OCI-LY3 (cell line): ENCODE data around the gene TNS3.

Experiments used
- H2AFZ ChIP-seq: fragments of 200-600, 300-600 bp; shearing (Covaris generic); 2 replicates; pipeline ENCODE4 v1.6.0; 2014; ENCODE audit warnings: antibody characterized with exemption, low read depth, low read length
- H3K27ac ChIP-seq: fragments of 200-600, 300-600 bp; sonication (generic); 2 replicates; pipeline ENCODE4 v1.5.1; 2014; ENCODE audit warnings: mild to moderate bottlenecking, low read length, moderate library complexity, mixed read lengths
- H3K27me3 ChIP-seq: fragments of 200-600, 300-600 bp; sonication (generic); 2 replicates; pipeline ENCODE4 v1.6.1; 2014; ENCODE audit warnings: low read depth, low read length, mixed read lengths
- H3K36me3 ChIP-seq: fragments of 200-600, 300-600 bp; sonication (generic); replicated peaks from 2 replicates; pipeline ENCODE3; 2014; ENCODE audit warnings: low read depth, low read length, mixed read lengths
- H3K4me1 ChIP-seq: fragments of 300-600, 200-600 bp; sonication (generic); 2 replicates; pipeline ENCODE4 v1.6.1; 2014; ENCODE audit warnings: low read length, mixed read lengths
- H3K4me2 ChIP-seq: fragments of 200-600, 300-600 bp; sonication (generic); 2 replicates; pipeline ENCODE4 v1.6.1; 2014; ENCODE audit warnings: low read length, mixed read lengths
- H3K4me3 ChIP-seq: fragments of 300-600, 200-600 bp; sonication (generic); 2 replicates; pipeline ENCODE4 v1.5.1; 2014; ENCODE audit warnings: antibody characterized with exemption, mild to moderate bottlenecking, low read length, moderate library complexity
- H3K79me2 ChIP-seq: fragments of 300-600, 200-600 bp; shearing (Covaris generic); 2 replicates; pipeline ENCODE4 v1.6.1; 2014; ENCODE audit warnings: mild to moderate bottlenecking, low read length, mixed read lengths
- H3K9ac ChIP-seq: fragments of 300-600, 200-600 bp; shearing (Covaris generic); 2 replicates; pipeline ENCODE4 v1.6.0; 2014; ENCODE audit warnings: mild to moderate bottlenecking, low read length, moderate library complexity
- H3K9me3 ChIP-seq: fragments of 200-600, 300-600 bp; shearing (Covaris generic); 2 replicates; pipeline ENCODE4 v1.6.1; 2014; ENCODE audit warnings: low read length, mixed read lengths; ENCODE audit not compliant: insufficient read depth
- H4K20me1 ChIP-seq: fragments of 200-600, 300-600 bp; sonication (generic); 2 replicates; pipeline ENCODE4 v1.6.1; 2016; ENCODE audit warnings: low read length, mixed read lengths; ENCODE audit not compliant: insufficient read depth
- CTCF ChIP-seq: fragments of 200-600, 300-600 bp; sonication (generic); IDR thresholded peaks from 2 replicates; pipeline ENCODE4 v1.5.1; 2014; ENCODE audit warnings: antibody characterized with exemption, low read length, low read depth
- EZH2phosphoT487 ChIP-seq: fragments of 200-600 bp; shearing (Covaris generic); IDR thresholded peaks from 2 replicates; pipeline ENCODE4 v1.6.1; 2018; ENCODE audit warnings: antibody characterized with exemption, mixed run types, low read depth

The TNS3 gene

GRCh38 chr7:47601881-47602249, 20.0 kb upstream of the TNS3 start:
- TF ChIP-seq CTCF (no peak), EZH2phosphoT487 (no peak)
- Histone ChIP-seq H3K4me2 (peak overlapping the region; percentile 78), H3K27ac (peak overlapping the region; percentile 40; the same call in 1 of the 2 replicates), H3K9ac (no peak overlapping the region), H3K9me3 (peaks cover 5% of the 10 kb centered on the region; the same call in 1 of the 2 replicates), H3K79me2 (no peaks in the 10 kb centered on the region), H4K20me1 (no peaks in the 10 kb centered on the region), H3K4me1 (peaks cover 25% of the 10 kb centered on the region), H3K36me3 (no peaks in the 10 kb centered on the region), H3K4me3 (0 out of 2 replicates have a peak overlapping the region, but pooled peaks have one; percentile 37), H2AFZ (peak overlapping the region; percentile 33; the same call in 1 of the 2 replicates), H3K27me3 (no peaks in the 10 kb centered on the region)

GRCh38 chr7:47601119-47601880, 19.4 kb upstream of the TNS3 start:
- Histone ChIP-seq H3K27me3 (no peaks in the 10 kb centered on the region), H3K4me2 (peak overlapping the region; percentile 78), H2AFZ (peak overlapping the region; percentile 53; the same call in 1 of the 2 replicates), H3K79me2 (no peaks in the 10 kb centered on the region), H3K9ac (0 out of 2 replicates have a peak overlapping the region, but pooled peaks have one; percentile 10), H3K4me3 (peak overlapping the region; percentile 37), H4K20me1 (no peaks in the 10 kb centered on the region), H3K4me1 (peaks cover 25% of the 10 kb centered on the region), H3K9me3 (peaks cover 5% of the 10 kb centered on the region; the same call in 1 of the 2 replicates), H3K27ac (peak overlapping the region; percentile 40), H3K36me3 (no peaks in the 10 kb centered on the region)
- no peak for TF ChIP-seq EZH2phosphoT487
- no peak for TF ChIP-seq CTCF

GRCh38 chr7:47600199-47601118, 18.5 kb upstream of the TNS3 start:
- no peak for TF ChIP-seq CTCF
- TF ChIP-seq EZH2phosphoT487: no peak
- Histone ChIP-seq H3K4me3 (peak overlapping the region; percentile 37), H3K9me3 (peaks cover 5% of the 10 kb centered on the region; the same call in 1 of the 2 replicates)

GRCh38 chr7:47597379-47597778, 15.5 kb upstream of the TNS3 start:
- no peaks in the 10 kb centered on the region for H3K79me2 ChIP-seq
- no peaks in the 10 kb centered on the region for H3K36me3 ChIP-seq
- no peak overlapping the region for H3K4me2 ChIP-seq
- H4K20me1 ChIP-seq: no peaks in the 10 kb centered on the region
- no peak overlapping the region for H2AFZ ChIP-seq
- peaks cover 5% of the 10 kb centered on the region; the same call in 1 of the 2 replicates for H3K9me3 ChIP-seq
- no peak overlapping the region for H3K27ac ChIP-seq
- no peaks in the 10 kb centered on the region for H3K27me3 ChIP-seq
- no peak overlapping the region for H3K4me3 ChIP-seq
- no peak for TF ChIP-seq EZH2phosphoT487
- no peak for TF ChIP-seq CTCF
- H3K4me1 ChIP-seq: peaks cover 23% of the 10 kb centered on the region
- H3K9ac ChIP-seq: no peak overlapping the region

More at GRCh38 chr7:47600199-47601118, 18.5 kb upstream of the TNS3 start:
- H3K4me2 ChIP-seq: peak overlapping the region; percentile 78
- H3K79me2 ChIP-seq: no peaks in the 10 kb centered on the region
- no peaks in the 10 kb centered on the region for H3K36me3 ChIP-seq
- H3K9ac ChIP-seq: 0 out of 2 replicates have a peak overlapping the region, but pooled peaks have one; percentile 10
- peak overlapping the region; percentile 40 for H3K27ac ChIP-seq
- no peaks in the 10 kb centered on the region for H4K20me1 ChIP-seq
- H3K4me1 ChIP-seq: peaks cover 25% of the 10 kb centered on the region
- no peaks in the 10 kb centered on the region for H3K27me3 ChIP-seq
- H2AFZ ChIP-seq: peak overlapping the region; percentile 53; the same call in 1 of the 2 replicates
